GM12878 (cell line): ENCODE results near the gene RGS14. TPM values are rescaled to one million over a fixed set of nuclear protein-coding genes. Genes with fewer than 3 reads are reported as not detected.

Source experiments
- BACH1 ChIP-seq: fragments of 450-650 bp; IDR thresholded peaks from 2 replicates; pipeline ENCODE4 v1.6.1; 2017; ENCODE audit warnings: mild to moderate bottlenecking, borderline replicate concordance
- CREB1 ChIP-seq: IDR thresholded peaks from 2 replicates; pipeline ENCODE4 v1.6.1; 2012; ENCODE audit warnings: low read depth, mild to moderate bottlenecking, inconsistent platforms
- GABPA ChIP-seq: IDR thresholded peaks from 2 replicates; pipeline ENCODE4 v1.6.1; 2014; ENCODE audit warnings: antibody characterized with exemption, low read depth, mild to moderate bottlenecking, inconsistent platforms
- JUND ChIP-seq: IDR thresholded peaks from 2 replicates; pipeline ENCODE4 v1.6.1; 2012; ENCODE audit warnings: low read depth, mild to moderate bottlenecking, low read length, improper control_type of control experiment, moderate library complexity
- MYC ChIP-seq: IDR thresholded peaks from 2 replicates; pipeline ENCODE4 v1.6.1; 2011; ENCODE audit warnings: mild to moderate bottlenecking, low read length, moderate library complexity, inconsistent platforms; ENCODE audit not compliant: insufficient read depth, insufficient replicate concordance, insufficient read length, severe bottlenecking
- PBX3 ChIP-seq: IDR thresholded peaks from 2 replicates; pipeline ENCODE4 v1.6.1; 2011; ENCODE audit warnings: mild to moderate bottlenecking, low read depth, low read length, moderate library complexity; ENCODE audit not compliant: insufficient replicate concordance
- SMC3 ChIP-seq: IDR thresholded peaks from 2 replicates; pipeline ENCODE4 v1.6.1; 2011; ENCODE audit warnings: low read length, improper control_type of control experiment, borderline replicate concordance
- SPI1 ChIP-seq: IDR thresholded peaks from 2 replicates; pipeline ENCODE4 v1.6.1; 2011; ENCODE audit warnings: low read depth, mild to moderate bottlenecking, low read length, moderate library complexity, borderline replicate concordance; ENCODE audit not compliant: insufficient read depth
- SREBF2 ChIP-seq: IDR thresholded peaks from 2 replicates; pipeline ENCODE4 v1.6.1; 2012; ENCODE audit warnings: mild to moderate bottlenecking, low read length
- TARDBP ChIP-seq: IDR thresholded peaks from 2 replicates; pipeline ENCODE4 v1.6.1; 2016; ENCODE audit warnings: borderline replicate concordance
- TCF12 ChIP-seq: IDR thresholded peaks from 2 replicates; pipeline ENCODE4 v1.6.1; 2011; ENCODE audit warnings: low read depth, mild to moderate bottlenecking, low read length
- TCF3 ChIP-seq: IDR thresholded peaks from 2 replicates; pipeline ENCODE4 v1.6.1; 2012; ENCODE audit warnings: low read depth, mild to moderate bottlenecking, low read length, borderline replicate concordance; ENCODE audit not compliant: insufficient read depth
- YY1 ChIP-seq: IDR thresholded peaks from 2 replicates; pipeline ENCODE4 v1.6.1; 2011; ENCODE audit warnings: low read depth, mild to moderate bottlenecking, low read length
- ZNF24 ChIP-seq: fragments of 450-650 bp; IDR thresholded peaks from 2 replicates; pipeline ENCODE4 v1.6.1; 2017; ENCODE audit warnings: antibody characterized with exemption, mild to moderate bottlenecking
- ZNF274 ChIP-seq: IDR thresholded peaks from one replicate; pipeline ENCODE4 v1.8.0; 2011; ENCODE audit not compliant: insufficient read length, insufficient read depth
- polyA plus RNA-seq, 11 experiments: library from polyadenylated mRNA; depleted of rRNA in 4 of 11; unstranded in 6 of 11; stranded (reverse) in 5 of 11; fragments of >200 nt; fragmentation: Nextera tagmentation in 4 of 11; fragmentation: Illumina TruSeq in 1 of 11; extraction: Ambion mirVana in 4 of 11; extraction: Trizol in 1 of 11; gene quantifications; 1 replicate in 1 of 11; 2 replicates in 10 of 11; pipeline versions ENCODE4 v1.2.1 to v1.2.3, GENCODE V29; 2011 to 2016; ENCODE audit warnings: inconsistent platforms in 2 of 11, missing spikeins in 2 of 11, low read depth in 1 of 11
- total RNA-seq, 4 experiments: library from RNA; depleted of rRNA in 3 of 4; stranded (reverse); fragments of >200 nt in 3 of 4; fragmentation: Illumina TruSeq in 1 of 4; extraction: Trizol in 1 of 4; gene quantifications; 2 replicates each; pipeline versions ENCODE4 v1.2.1 to v1.2.3, GENCODE V29; 2013 to 2021
- TF ChIP-seq, protein P1 (sequence below): fragments of 450-650 bp; formaldehyde crosslinking; IDR thresholded peaks from 2 replicates; pipeline ENCODE4 v1.5.0; 2022; ENCODE audit warnings: mild to moderate bottlenecking, missing genetic modification characterization
- TF ChIP-seq, protein P2 (sequence below): fragments of 450-650 bp; IDR thresholded peaks from 2 replicates; pipeline ENCODE4 v1.6.1; 2017; ENCODE audit warnings: low read depth, mild to moderate bottlenecking, moderate library complexity
- TF ChIP-seq, protein P3 (sequence below): IDR thresholded peaks from 2 replicates; pipeline ENCODE4 v1.6.1; 2012; ENCODE audit warnings: low read depth, low read length, improper control_type of control experiment

The RGS14 gene
- total and polyA plus RNA-seq, 10 of the 15 experiments (the other 5 are each of a cell fraction or from before 2014, with no cell fraction given): 0.19 to 88.7 (median 54.8) TPM

- no peak for TF ChIP-seq PBX3
- TF ChIP-seq, protein P1, sequence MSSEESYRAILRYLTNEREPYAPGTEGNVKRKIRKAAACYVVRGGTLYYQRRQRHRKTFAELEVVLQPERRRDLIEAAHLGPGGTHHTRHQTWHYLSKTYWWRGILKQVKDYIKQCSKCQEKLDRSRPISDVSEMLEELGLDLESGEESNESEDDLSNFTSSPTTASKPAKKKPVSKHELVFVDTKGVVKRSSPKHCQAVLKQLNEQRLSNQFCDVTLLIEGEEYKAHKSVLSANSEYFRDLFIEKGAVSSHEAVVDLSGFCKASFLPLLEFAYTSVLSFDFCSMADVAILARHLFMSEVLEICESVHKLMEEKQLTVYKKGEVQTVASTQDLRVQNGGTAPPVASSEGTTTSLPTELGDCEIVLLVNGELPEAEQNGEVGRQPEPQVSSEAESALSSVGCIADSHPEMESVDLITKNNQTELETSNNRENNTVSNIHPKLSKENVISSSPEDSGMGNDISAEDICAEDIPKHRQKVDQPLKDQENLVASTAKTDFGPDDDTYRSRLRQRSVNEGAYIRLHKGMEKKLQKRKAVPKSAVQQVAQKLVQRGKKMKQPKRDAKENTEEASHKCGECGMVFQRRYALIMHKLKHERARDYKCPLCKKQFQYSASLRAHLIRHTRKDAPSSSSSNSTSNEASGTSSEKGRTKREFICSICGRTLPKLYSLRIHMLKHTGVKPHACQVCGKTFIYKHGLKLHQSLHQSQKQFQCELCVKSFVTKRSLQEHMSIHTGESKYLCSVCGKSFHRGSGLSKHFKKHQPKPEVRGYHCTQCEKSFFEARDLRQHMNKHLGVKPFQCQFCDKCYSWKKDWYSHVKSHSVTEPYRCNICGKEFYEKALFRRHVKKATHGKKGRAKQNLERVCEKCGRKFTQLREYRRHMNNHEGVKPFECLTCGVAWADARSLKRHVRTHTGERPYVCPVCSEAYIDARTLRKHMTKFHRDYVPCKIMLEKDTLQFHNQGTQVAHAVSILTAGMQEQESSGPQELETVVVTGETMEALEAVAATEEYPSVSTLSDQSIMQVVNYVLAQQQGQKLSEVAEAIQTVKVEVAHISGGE (CRISPR knock-in tag): no peak
- no peak for TF ChIP-seq JUND
- 0 out of 2 replicates have a peak, but pooled peaks have one; percentile 41 for TF ChIP-seq TCF3
- peak; percentile 42 for TF ChIP-seq MYC
- 0 out of 2 replicates have a peak, but pooled peaks have one; percentile 38 for TF ChIP-seq SPI1
- no peak for TF ChIP-seq SREBF2
- TF ChIP-seq, protein P2, sequence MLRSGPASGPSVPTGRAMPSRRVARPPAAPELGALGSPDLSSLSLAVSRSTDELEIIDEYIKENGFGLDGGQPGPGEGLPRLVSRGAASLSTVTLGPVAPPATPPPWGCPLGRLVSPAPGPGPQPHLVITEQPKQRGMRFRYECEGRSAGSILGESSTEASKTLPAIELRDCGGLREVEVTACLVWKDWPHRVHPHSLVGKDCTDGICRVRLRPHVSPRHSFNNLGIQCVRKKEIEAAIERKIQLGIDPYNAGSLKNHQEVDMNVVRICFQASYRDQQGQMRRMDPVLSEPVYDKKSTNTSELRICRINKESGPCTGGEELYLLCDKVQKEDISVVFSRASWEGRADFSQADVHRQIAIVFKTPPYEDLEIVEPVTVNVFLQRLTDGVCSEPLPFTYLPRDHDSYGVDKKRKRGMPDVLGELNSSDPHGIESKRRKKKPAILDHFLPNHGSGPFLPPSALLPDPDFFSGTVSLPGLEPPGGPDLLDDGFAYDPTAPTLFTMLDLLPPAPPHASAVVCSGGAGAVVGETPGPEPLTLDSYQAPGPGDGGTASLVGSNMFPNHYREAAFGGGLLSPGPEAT: no peak
- TF ChIP-seq, protein P3, sequence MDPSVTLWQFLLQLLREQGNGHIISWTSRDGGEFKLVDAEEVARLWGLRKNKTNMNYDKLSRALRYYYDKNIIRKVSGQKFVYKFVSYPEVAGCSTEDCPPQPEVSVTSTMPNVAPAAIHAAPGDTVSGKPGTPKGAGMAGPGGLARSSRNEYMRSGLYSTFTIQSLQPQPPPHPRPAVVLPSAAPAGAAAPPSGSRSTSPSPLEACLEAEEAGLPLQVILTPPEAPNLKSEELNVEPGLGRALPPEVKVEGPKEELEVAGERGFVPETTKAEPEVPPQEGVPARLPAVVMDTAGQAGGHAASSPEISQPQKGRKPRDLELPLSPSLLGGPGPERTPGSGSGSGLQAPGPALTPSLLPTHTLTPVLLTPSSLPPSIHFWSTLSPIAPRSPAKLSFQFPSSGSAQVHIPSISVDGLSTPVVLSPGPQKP: no peak
- TF ChIP-seq TCF12: no peak
- TF ChIP-seq ZNF274: no peak
- peak; percentile 92 for TF ChIP-seq YY1
- TF ChIP-seq GABPA: no peak
- peak; percentile 76 for TF ChIP-seq BACH1
- no peak for TF ChIP-seq ZNF24
- peak; percentile 76 for TF ChIP-seq SMC3
- TF ChIP-seq TARDBP: no peak
- TF ChIP-seq CREB1: peak; percentile 21; the same call in 1 of the 2 replicates
These were observed 46.3 kb downstream of the RGS14 start (continued) for GRCh38 chr5:177403792-177404640.
